ENCODE measurements around the gene HSF2BP.
"Not testable (repeated sequence)": the region's sequence is repeated elsewhere in the genome, so short reads cannot be mapped to it uniquely, and the experiment has no call there.

Gene HSF2BP

GRCh38 chr21:43540561-43540960 lies 118.7 kb downstream of the HSF2BP start:
- not testable (repeated sequence) for DNase-seq (ENCODE audit: extremely low read depth in 1 of 2, low read depth in 1 of 2)

- not testable (repeated sequence) for DNase-seq (ENCODE audit: extremely low read depth in 1 of 2, low read depth in 1 of 2)
Observed at GRCh38 chr21:43522495-43523131, 136.7 kb downstream of the HSF2BP start.

GRCh38 chr21:43517701-43518100 lies 141.6 kb downstream of the HSF2BP start:
- not testable (repeated sequence) for DNase-seq (ENCODE audit: extremely low read depth in 1 of 2, low read depth in 1 of 2)

- DNase-seq (ENCODE audit: extremely low read depth in 1 of 2, low read depth in 1 of 2) = not testable (repeated sequence)
Observed at GRCh38 chr21:43516860-43517627, 142.2 kb downstream of the HSF2BP start.

GRCh38 chr21:43516295-43516847 lies 142.9 kb downstream of the HSF2BP start:
- DNase-seq (ENCODE audit: extremely low read depth in 1 of 2, low read depth in 1 of 2) = not testable (repeated sequence)

GRCh38 chr21:43514834-43515233 lies 144.5 kb downstream of the HSF2BP start:
- not testable (repeated sequence) for DNase-seq (ENCODE audit: extremely low read depth in 1 of 2, low read depth in 1 of 2)

- not testable (repeated sequence) for DNase-seq (ENCODE audit: extremely low read depth in 1 of 2, low read depth in 1 of 2)
Observed at GRCh38 chr21:43513023-43513422, 146.3 kb downstream of the HSF2BP start.

- DNase-seq (ENCODE audit: extremely low read depth in 1 of 2, low read depth in 1 of 2) = not testable (repeated sequence)
Observed at GRCh38 chr21:43511209-43511608, 148.1 kb downstream of the HSF2BP start.

GRCh38 chr21:43510669-43511068 lies 148.6 kb downstream of the HSF2BP start:
- not testable (repeated sequence) for DNase-seq (ENCODE audit: extremely low read depth in 1 of 2, low read depth in 1 of 2)

- not testable (repeated sequence) for DNase-seq (ENCODE audit: extremely low read depth in 1 of 2, low read depth in 1 of 2)
Observed at GRCh38 chr21:43503892-43504291, 155.4 kb downstream of the HSF2BP start.

- not testable (repeated sequence) for DNase-seq (ENCODE audit: extremely low read depth in 1 of 2, low read depth in 1 of 2)
Observed at GRCh38 chr21:43503075-43503750, 156.1 kb downstream of the HSF2BP start.

- not testable (repeated sequence) for DNase-seq (ENCODE audit: extremely low read depth in 1 of 2, low read depth in 1 of 2)
Observed at GRCh38 chr21:43502407-43503071, 156.7 kb downstream of the HSF2BP start.

- DNase-seq (ENCODE audit: extremely low read depth in 1 of 2, low read depth in 1 of 2) = not testable (repeated sequence)
Observed at GRCh38 chr21:43498924-43499323, 160.4 kb downstream of the HSF2BP start.

- not testable (repeated sequence) for DNase-seq (ENCODE audit: extremely low read depth in 1 of 2, low read depth in 1 of 2)
Observed at GRCh38 chr21:43498065-43498464, 161.2 kb downstream of the HSF2BP start.

GRCh38 chr21:43494279-43495012 lies 164.8 kb downstream of the HSF2BP start:
- DNase-seq (ENCODE audit: extremely low read depth in 1 of 2, low read depth in 1 of 2) = not testable (repeated sequence)

GRCh38 chr21:43493471-43493870 lies 165.8 kb downstream of the HSF2BP start:
- DNase-seq (ENCODE audit: extremely low read depth in 1 of 2, low read depth in 1 of 2) = not testable (repeated sequence)

GRCh38 chr21:43488235-43488634 lies 171.1 kb downstream of the HSF2BP start:
- DNase-seq (ENCODE audit: extremely low read depth in 1 of 2, low read depth in 1 of 2) = not testable (repeated sequence)

- DNase-seq (ENCODE audit: extremely low read depth in 1 of 2, low read depth in 1 of 2) = not testable (repeated sequence)
Observed at GRCh38 chr21:43486051-43486450, 173.2 kb downstream of the HSF2BP start.

- DNase-seq (ENCODE audit: extremely low read depth in 1 of 2, low read depth in 1 of 2) = not testable (repeated sequence)
Observed at GRCh38 chr21:43485016-43485415, 174.3 kb downstream of the HSF2BP start.

- DNase-seq (ENCODE audit: extremely low read depth in 1 of 2, low read depth in 1 of 2) = not testable (repeated sequence)
Observed at GRCh38 chr21:43479197-43479596, 180.1 kb downstream of the HSF2BP start.

All from stimulated activated CD8-positive, alpha-beta memory T cell treated with anti-CD3 and anti-CD28 coated beads, Interleukin-7, amount 100 ng/mL, for 48 hours (primary cell).